ENCODE data around the gene CDS2.
A peak's percentile ranks its signal among the peaks of the same experiment; 100 is the strongest.

CDS2 gene

GRCh38 chr20:5119435-5120184 lies 7.2 kb upstream of the CDS2 start, which contains the start of gene PCNA:
PCNA (minus strand) TSS chr20:5119958; CDS start chr20:5119798, 160 bp downstream.
- peak; percentile 97 for DNase-seq

- DNase-seq: no peak
These were observed 6.7 kb upstream of the CDS2 start for GRCh38 chr20:5120185-5120476.

- no peak for DNase-seq
These were observed 3.9 kb upstream of the CDS2 start for GRCh38 chr20:5122873-5123260.

GRCh38 chr20:5127204-5127858 lies 523 bp downstream of the CDS2 start:
- DNase-seq: peak; percentile 45

GRCh38 chr20:5127859-5128424 lies 1.1 kb downstream of the CDS2 start:
- DNase-seq: no peak

GRCh38 chr20:5128886-5129285 lies 2.1 kb downstream of the CDS2 start:
- no peak for DNase-seq

- DNase-seq: no peak
These were observed 4.7 kb downstream of the CDS2 start for GRCh38 chr20:5131502-5131901.

GRCh38 chr20:5133998-5134397 lies 7.2 kb downstream of the CDS2 start:
- DNase-seq: no peak

GRCh38 chr20:5135363-5136012 lies 8.7 kb downstream of the CDS2 start:
- peak; percentile 67 for DNase-seq

- DNase-seq: no peak
These were observed 9.3 kb downstream of the CDS2 start for GRCh38 chr20:5136096-5136495.

- DNase-seq: no peak
These were observed 13.4 kb downstream of the CDS2 start for GRCh38 chr20:5140195-5140594.

GRCh38 chr20:5141615-5142014 lies 14.8 kb downstream of the CDS2 start:
- peak; percentile 71 for DNase-seq

- no peak for DNase-seq
These were observed 17.0 kb downstream of the CDS2 start for GRCh38 chr20:5143851-5144250.

- no peak for DNase-seq
These were observed 18.7 kb downstream of the CDS2 start for GRCh38 chr20:5145365-5146098.

- DNase-seq: no peak
These were observed 19.4 kb downstream of the CDS2 start for GRCh38 chr20:5146099-5146668.

GRCh38 chr20:5146871-5147592 lies 20.2 kb downstream of the CDS2 start:
- DNase-seq: no peak

- peak; percentile 40 for DNase-seq
These were observed 21.8 kb downstream of the CDS2 start for GRCh38 chr20:5148581-5148980.

GRCh38 chr20:5149892-5150225 lies 23.1 kb downstream of the CDS2 start:
- no peak for DNase-seq

- no peak for DNase-seq
These were observed 23.6 kb downstream of the CDS2 start for GRCh38 chr20:5150226-5151076.

GRCh38 chr20:5153152-5153467 lies 26.3 kb downstream of the CDS2 start:
- no peak for DNase-seq

All from midbrain (tissue), 1 donor.